Endothelial cell (in vitro differentiated cells): ENCODE measurements around the gene PDE4A. TPM values are rescaled to one million over a fixed set of nuclear protein-coding genes. Genes with fewer than 3 reads are reported as not detected.

Experiments used
- DNase-seq: peaks from one replicate; pipeline ENCODE4 v3.0.0; 2021; ENCODE audit warnings: low spot score
- H3K27ac Mint-ChIP-seq: one replicate; pipeline ENCODE4 v1.8.0; 2021; ENCODE audit warnings: mixed read lengths, inconsistent platforms; ENCODE audit not compliant: unreplicated experiment
- H3K27me3 Mint-ChIP-seq: one replicate; pipeline ENCODE4 v1.8.0; 2021; ENCODE audit warnings: mild to moderate bottlenecking, moderate library complexity, mixed read lengths, inconsistent platforms; ENCODE audit not compliant: unreplicated experiment
- H3K36me3 Mint-ChIP-seq: one replicate; pipeline ENCODE4 v1.8.0; 2021; ENCODE audit warnings: mild to moderate bottlenecking, low read depth, mixed read lengths, inconsistent platforms; ENCODE audit not compliant: unreplicated experiment
- H3K4me1 Mint-ChIP-seq: one replicate; pipeline ENCODE4 v1.8.0; 2021; ENCODE audit warnings: mild to moderate bottlenecking, mixed read lengths, inconsistent platforms; ENCODE audit not compliant: unreplicated experiment
- H3K4me3 Mint-ChIP-seq: one replicate; pipeline ENCODE4 v1.8.0; 2021; ENCODE audit warnings: mild to moderate bottlenecking, mixed read lengths, inconsistent platforms; ENCODE audit not compliant: unreplicated experiment
- H3K9me3 Mint-ChIP-seq: one replicate; pipeline ENCODE4 v1.8.0; 2021; ENCODE audit warnings: mixed read lengths, inconsistent platforms; ENCODE audit not compliant: unreplicated experiment
- total RNA-seq: library from RNA; stranded (reverse); fragmentation: NEBNext Ultra II Directional; extraction: Animal tissue kit (Norgen Biotek cat#: 25700); gene quantifications from one replicate; pipeline ENCODE4 v1.2.1, GENCODE V29; 2021; ENCODE audit not compliant: unreplicated experiment
- TF ChIP-seq, protein P1 (sequence below): fragments of 200-600 bp; sonication (generic); IDR thresholded peaks from one replicate; pipeline ENCODE4 v1.5.0; 2021; ENCODE audit warnings: antibody characterized with exemption; ENCODE audit not compliant: unreplicated experiment

The PDE4A gene
- total RNA-seq, 1 donor from 2014 or later = 0.46 TPM

DNA sequence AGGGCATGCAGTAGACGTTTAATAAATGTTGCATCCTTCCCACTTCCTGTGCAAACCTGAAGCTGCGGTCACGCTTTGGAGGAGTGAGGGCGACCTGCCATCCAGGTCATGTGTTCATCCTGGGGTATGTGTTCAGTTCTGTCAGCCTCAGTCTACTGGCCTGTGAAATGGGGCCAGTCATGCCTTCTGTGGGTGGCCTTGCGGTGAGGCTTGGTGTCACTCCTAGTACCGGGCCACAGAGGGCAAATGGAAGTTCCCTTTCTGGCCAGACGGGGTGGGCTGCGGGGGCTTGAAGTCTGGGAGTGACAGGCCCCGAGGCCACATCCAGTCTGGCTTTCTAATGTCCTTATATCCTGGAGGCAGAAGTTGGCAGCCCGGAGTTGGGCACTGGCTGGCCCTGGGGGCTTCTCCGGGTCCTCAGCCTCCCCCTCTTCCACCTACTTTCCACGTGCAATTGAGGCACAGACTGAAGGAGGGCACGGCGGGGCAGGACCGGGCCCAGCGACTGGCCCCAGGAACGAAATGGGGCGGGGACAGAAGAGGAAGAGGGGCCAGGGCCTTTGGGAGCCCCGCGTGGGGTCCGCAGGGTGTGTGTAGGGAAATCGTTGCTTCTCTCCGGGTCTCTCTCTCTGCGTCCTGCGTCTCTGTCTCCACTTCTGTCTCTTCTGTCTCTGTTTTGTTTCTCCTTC, 11.1 kb downstream of the PDE4A start:
- Mint-ChIP-seq H3K27ac (no peak overlapping the region), H3K9me3 (no peaks in the 10 kb centered on the region), H3K4me1 (no peaks in the 10 kb centered on the region), H3K27me3 (peaks cover 17% of the 10 kb centered on the region), H3K36me3 (peaks cover 8% of the 10 kb centered on the region), H3K4me3 (peak overlapping the region; percentile 25)
- TF ChIP-seq, protein P1, sequence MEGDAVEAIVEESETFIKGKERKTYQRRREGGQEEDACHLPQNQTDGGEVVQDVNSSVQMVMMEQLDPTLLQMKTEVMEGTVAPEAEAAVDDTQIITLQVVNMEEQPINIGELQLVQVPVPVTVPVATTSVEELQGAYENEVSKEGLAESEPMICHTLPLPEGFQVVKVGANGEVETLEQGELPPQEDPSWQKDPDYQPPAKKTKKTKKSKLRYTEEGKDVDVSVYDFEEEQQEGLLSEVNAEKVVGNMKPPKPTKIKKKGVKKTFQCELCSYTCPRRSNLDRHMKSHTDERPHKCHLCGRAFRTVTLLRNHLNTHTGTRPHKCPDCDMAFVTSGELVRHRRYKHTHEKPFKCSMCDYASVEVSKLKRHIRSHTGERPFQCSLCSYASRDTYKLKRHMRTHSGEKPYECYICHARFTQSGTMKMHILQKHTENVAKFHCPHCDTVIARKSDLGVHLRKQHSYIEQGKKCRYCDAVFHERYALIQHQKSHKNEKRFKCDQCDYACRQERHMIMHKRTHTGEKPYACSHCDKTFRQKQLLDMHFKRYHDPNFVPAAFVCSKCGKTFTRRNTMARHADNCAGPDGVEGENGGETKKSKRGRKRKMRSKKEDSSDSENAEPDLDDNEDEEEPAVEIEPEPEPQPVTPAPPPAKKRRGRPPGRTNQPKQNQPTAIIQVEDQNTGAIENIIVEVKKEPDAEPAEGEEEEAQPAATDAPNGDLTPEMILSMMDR = no peak
- no peak for DNase-seq

DNA sequence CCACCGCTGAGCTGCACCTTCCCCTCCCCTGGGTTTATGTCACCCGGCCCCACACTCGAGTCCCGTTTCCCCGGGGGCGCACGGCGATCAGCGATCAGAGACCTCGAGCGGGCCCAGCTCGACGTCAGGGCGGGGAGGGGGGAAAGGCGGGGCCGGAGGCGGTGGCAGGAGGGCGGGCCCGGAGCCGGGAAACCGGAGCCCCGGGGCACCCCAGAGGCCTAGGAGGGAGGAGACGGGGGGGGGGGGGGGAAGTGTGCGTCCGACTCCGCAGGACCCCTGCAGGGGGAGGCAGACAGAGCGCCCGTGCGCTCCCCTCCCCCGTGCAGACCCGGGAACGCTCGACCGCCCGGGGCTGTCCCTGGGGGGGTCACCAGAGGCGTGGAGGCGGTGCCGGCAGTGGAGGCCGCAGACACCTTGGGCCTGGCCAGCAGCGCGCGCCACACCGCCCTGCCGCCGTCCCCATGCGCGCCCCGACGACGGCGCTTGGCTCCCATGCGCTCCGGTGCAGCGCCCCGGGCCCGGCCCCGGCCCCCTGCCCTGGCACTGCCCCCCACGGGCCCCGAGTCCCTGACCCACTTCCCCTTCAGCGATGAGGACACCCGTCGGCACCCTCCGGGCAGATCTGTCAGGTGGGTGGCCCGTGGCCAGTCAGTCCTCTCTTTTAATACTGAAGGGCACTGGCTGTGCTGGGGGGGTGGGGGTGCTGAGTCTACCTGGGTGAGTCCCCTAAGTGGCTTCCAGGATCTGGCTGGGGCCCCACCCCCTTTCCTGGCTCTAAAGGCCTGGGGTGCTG, 11.8 kb downstream of the PDE4A start:
- H3K9me3 Mint-ChIP-seq = no peaks in the 10 kb centered on the region
- TF ChIP-seq, protein P1 = no peak
- no peak overlapping the region for H3K4me3 Mint-ChIP-seq
- DNase-seq = peak; percentile 18
- peaks cover 8% of the 10 kb centered on the region for H3K36me3 Mint-ChIP-seq
- H3K27ac Mint-ChIP-seq = no peak overlapping the region
- no peaks in the 10 kb centered on the region for H3K4me1 Mint-ChIP-seq
- peaks cover 17% of the 10 kb centered on the region for H3K27me3 Mint-ChIP-seq

DNA sequence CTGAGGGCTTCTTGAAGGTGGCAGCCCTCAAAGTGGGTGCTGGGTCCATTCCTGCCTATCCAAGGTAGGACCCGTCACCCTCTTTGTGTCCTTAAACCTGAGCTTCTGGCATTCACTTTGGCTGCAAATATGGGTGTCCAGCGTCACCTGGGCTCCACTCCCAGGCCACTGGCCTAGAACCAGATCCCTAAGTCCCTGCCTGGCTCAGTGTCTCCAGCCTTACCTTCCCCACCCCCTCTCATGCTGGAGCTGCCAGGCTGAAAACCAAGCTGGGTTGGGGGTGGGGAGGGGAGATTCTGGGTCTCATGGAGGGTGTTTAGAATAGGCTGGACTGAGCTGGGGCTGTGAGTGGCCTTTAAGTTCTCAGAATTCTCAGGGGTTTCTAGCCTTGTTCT, 12.4 kb downstream of the PDE4A start:
- Mint-ChIP-seq H3K9me3 (no peaks in the 10 kb centered on the region), H3K4me3 (no peak overlapping the region), H3K27me3 (peaks cover 17% of the 10 kb centered on the region), H3K27ac (no peak overlapping the region), H3K4me1 (no peaks in the 10 kb centered on the region), H3K36me3 (peaks cover 8% of the 10 kb centered on the region)
- TF ChIP-seq, protein P1 = no peak
- no peak for DNase-seq

DNA sequence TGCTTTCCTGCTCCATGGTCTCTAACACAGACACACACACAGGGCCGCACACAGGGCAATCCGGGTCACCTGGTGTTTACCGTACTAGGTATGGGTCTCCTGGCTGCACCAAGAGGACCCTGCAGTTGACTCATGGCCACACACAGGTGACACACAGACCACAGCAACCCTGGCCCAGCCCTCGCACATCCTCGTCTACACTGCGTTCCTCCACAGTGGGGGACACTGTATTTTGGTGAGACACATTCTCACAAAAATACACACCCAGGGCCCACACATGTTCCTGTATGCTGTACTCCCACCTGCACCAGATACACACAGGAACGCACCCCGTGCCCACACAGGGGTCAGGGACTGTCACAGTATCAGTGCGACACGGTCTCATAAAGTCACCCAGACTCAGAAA, 12.8 kb downstream of the PDE4A start:
- DNase-seq = no peak
- H3K36me3 Mint-ChIP-seq = peaks cover 8% of the 10 kb centered on the region
- H3K9me3 Mint-ChIP-seq = no peaks in the 10 kb centered on the region
- no peak overlapping the region for H3K4me3 Mint-ChIP-seq
- H3K27me3 Mint-ChIP-seq = peaks cover 17% of the 10 kb centered on the region
- TF ChIP-seq, protein P1 = no peak
- H3K4me1 Mint-ChIP-seq = no peaks in the 10 kb centered on the region
- H3K27ac Mint-ChIP-seq = no peak overlapping the region

DNA sequence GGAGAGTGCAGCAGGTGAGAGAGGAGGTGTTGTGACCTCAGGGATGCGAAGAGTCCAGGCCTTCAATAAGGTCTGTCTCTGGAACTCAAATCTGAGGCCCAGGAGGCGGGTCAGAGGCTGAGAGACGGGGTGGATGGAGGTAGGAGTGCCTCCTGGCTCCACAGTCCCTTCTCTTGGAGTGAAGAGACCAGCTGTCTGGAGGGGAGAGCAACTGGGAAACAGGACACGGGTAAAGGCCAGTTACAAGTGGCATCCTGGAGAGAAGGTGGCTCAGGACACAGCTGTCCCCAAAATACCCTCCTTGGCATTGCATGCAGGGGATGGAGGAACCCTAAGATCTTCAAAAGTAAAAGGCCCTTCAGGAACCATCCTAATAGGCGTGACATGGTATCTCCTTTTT, 19.2 kb downstream of the PDE4A start:
- DNase-seq = no peak
- TF ChIP-seq, protein P1 = no peak
- Mint-ChIP-seq H3K4me1 (no peaks in the 10 kb centered on the region), H3K9me3 (no peaks in the 10 kb centered on the region), H3K4me3 (no peak overlapping the region), H3K36me3 (no peaks in the 10 kb centered on the region), H3K27me3 (peaks cover 3% of the 10 kb centered on the region), H3K27ac (no peak overlapping the region)
